ENCODE measurements around the gene RAB9A. TPM values are rescaled to one million over a fixed set of nuclear protein-coding genes. Genes with fewer than 3 reads are reported as not detected.

RAB9A gene
- total and polyA plus RNA-seq, 9 of the 15 experiments (the other 6 are each of a cell fraction or from before 2014, with no cell fraction given) = 13.5 to 20.8 (median 17.7) TPM

DNA sequence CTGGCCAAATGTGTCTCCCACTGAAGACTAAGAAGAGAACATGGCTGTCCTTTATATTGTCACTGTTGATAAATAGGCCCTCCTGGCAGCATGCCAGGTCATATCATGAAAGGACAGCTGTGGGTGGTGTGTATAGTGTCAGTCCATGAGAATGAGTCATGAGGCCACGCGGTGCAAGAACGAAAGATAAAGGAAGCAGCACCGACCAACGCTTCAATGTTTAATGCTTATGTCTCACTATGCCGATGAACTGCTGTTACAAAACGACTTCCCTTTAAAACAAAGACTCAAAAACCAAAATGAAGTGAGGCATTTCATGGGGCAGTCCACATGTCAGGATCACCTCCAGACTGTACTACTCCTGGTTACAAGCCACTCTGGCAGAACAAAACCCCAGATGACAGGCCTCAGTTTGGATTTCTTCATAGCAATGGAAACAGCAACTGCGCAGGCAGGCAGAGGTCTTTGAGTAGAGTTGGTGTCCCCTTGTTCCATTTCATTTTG is 41.2 kb upstream of the RAB9A start (continued):
- TF ChIP-seq, protein P1, sequence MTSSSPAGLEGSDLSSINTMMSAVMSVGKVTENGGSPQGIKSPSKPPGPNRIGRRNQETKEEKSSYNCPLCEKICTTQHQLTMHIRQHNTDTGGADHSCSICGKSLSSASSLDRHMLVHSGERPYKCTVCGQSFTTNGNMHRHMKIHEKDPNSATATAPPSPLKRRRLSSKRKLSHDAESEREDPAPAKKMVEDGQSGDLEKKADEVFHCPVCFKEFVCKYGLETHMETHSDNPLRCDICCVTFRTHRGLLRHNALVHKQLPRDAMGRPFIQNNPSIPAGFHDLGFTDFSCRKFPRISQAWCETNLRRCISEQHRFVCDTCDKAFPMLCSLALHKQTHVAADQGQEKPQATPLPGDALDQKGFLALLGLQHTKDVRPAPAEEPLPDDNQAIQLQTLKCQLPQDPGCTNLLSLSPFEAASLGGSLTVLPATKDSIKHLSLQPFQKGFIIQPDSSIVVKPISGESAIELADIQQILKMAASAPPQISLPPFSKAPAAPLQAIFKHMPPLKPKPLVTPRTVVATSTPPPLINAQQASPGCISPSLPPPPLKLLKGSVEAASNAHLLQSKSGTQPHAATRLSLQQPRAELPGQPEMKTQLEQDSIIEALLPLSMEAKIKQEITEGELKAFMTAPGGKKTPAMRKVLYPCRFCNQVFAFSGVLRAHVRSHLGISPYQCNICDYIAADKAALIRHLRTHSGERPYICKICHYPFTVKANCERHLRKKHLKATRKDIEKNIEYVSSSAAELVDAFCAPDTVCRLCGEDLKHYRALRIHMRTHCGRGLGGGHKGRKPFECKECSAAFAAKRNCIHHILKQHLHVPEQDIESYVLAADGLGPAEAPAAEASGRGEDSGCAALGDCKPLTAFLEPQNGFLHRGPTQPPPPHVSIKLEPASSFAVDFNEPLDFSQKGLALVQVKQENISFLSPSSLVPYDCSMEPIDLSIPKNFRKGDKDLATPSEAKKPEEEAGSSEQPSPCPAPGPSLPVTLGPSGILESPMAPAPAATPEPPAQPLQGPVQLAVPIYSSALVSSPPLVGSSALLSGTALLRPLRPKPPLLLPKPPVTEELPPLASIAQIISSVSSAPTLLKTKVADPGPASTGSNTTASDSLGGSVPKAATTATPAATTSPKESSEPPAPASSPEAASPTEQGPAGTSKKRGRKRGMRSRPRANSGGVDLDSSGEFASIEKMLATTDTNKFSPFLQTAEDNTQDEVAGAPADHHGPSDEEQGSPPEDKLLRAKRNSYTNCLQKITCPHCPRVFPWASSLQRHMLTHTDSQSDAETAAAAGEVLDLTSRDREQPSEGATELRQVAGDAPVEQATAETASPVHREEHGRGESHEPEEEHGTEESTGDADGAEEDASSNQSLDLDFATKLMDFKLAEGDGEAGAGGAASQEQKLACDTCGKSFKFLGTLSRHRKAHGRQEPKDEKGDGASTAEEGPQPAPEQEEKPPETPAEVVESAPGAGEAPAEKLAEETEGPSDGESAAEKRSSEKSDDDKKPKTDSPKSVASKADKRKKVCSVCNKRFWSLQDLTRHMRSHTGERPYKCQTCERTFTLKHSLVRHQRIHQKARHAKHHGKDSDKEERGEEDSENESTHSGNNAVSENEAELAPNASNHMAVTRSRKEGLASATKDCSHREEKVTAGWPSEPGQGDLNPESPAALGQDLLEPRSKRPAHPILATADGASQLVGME (CRISPR knock-in tag; IDR thresholded peaks at IDR 0.05) = no peak
- TF ChIP-seq ZNF140 (CRISPR knock-in tag; IDR thresholded peaks at IDR 0.05) = no peak
- TF ChIP-seq EZH2 (IDR thresholded peaks at IDR 0.05; ENCODE audit: borderline replicate concordance, low read depth, low read length) = no peak
- peak; percentile 68; the same call in 1 of the 2 replicates for TF ChIP-seq ZKSCAN8 (CRISPR knock-in tag; IDR thresholded peaks at IDR 0.05)
- TF ChIP-seq, protein P2, sequence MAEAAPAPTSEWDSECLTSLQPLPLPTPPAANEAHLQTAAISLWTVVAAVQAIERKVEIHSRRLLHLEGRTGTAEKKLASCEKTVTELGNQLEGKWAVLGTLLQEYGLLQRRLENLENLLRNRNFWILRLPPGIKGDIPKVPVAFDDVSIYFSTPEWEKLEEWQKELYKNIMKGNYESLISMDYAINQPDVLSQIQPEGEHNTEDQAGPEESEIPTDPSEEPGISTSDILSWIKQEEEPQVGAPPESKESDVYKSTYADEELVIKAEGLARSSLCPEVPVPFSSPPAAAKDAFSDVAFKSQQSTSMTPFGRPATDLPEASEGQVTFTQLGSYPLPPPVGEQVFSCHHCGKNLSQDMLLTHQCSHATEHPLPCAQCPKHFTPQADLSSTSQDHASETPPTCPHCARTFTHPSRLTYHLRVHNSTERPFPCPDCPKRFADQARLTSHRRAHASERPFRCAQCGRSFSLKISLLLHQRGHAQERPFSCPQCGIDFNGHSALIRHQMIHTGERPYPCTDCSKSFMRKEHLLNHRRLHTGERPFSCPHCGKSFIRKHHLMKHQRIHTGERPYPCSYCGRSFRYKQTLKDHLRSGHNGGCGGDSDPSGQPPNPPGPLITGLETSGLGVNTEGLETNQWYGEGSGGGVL (CRISPR knock-in tag; IDR thresholded peaks at IDR 0.05) = no peak
- no peak for TF ChIP-seq SRSF9 (IDR thresholded peaks at IDR 0.05; ENCODE audit: borderline replicate concordance, low read depth, low read length)
- TF ChIP-seq SAFB (IDR thresholded peaks at IDR 0.05; ENCODE audit: borderline replicate concordance, low read depth, low read length) = no peak
- TF ChIP-seq ZNF12 (CRISPR knock-in tag; IDR thresholded peaks at IDR 0.05) = no peak
- peak; percentile 40; the same call in 1 of the 2 replicates for TF ChIP-seq MTA1 (IDR thresholded peaks at IDR 0.05; ENCODE audit: borderline replicate concordance)
- TF ChIP-seq ADNP (tag; IDR thresholded peaks at IDR 0.05) = no peak; the same call in 1 of the 2 replicates
- TF ChIP-seq, protein P3, sequence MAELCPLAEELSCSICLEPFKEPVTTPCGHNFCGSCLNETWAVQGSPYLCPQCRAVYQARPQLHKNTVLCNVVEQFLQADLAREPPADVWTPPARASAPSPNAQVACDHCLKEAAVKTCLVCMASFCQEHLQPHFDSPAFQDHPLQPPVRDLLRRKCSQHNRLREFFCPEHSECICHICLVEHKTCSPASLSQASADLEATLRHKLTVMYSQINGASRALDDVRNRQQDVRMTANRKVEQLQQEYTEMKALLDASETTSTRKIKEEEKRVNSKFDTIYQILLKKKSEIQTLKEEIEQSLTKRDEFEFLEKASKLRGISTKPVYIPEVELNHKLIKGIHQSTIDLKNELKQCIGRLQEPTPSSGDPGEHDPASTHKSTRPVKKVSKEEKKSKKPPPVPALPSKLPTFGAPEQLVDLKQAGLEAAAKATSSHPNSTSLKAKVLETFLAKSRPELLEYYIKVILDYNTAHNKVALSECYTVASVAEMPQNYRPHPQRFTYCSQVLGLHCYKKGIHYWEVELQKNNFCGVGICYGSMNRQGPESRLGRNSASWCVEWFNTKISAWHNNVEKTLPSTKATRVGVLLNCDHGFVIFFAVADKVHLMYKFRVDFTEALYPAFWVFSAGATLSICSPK (IDR thresholded peaks at IDR 0.05; ENCODE audit: borderline replicate concordance) = no peak
- TF ChIP-seq ZNF57 (CRISPR knock-in tag; IDR thresholded peaks at IDR 0.05) = no peak
- TF ChIP-seq POLR2B (IDR thresholded peaks at IDR 0.05; ENCODE audit: low read depth, partially characterized antibody) = peak; percentile 47
- TF ChIP-seq DDX20 (tag; IDR thresholded peaks at IDR 0.05; ENCODE audit: low read depth) = no peak
- peak; percentile 82 for TF ChIP-seq EHMT2 (IDR thresholded peaks at IDR 0.05)
- no peak for TF ChIP-seq RBM15 (IDR thresholded peaks at IDR 0.05; ENCODE audit: insufficient read depth, low read length)
- no peak for TF ChIP-seq NCOA4 (IDR thresholded peaks at IDR 0.05; ENCODE audit: partially characterized antibody)
- no peak for TF ChIP-seq NFXL1 (CRISPR knock-in tag; IDR thresholded peaks at IDR 0.05)
